Heart left ventricle (tissue), 13 donors: ENCODE measurements around the gene UBN1.

Experiments
- POLR2A ChIP-seq, 2 donors: fragments of 450-650 bp; IDR thresholded peaks; one replicate each; pipeline ENCODE4 v1.6.1; 2017; ENCODE audit warnings: antibody characterized with exemption in 2 of 2, mild to moderate bottlenecking in 2 of 2, moderate library complexity in 2 of 2
- TF ChIP-seq, protein P1 (sequence below), 12 donors: fragments of 200-600 bp; sonication (generic) in 4 of 12; IDR thresholded peaks; one replicate each; pipeline versions ENCODE4 v1.5.0 to v1.8.0; 2018 to 2022; ENCODE audit warnings: antibody characterized with exemption in 12 of 12, mild to moderate bottlenecking in 5 of 12
- donor health status: ischemic (EF 13 %, LVEDD 7.1; RV severe dilation, severe dysfunction).
- donor health status: DM: no; HTN: yes; CAD: no.
- donor health status: DM: no; HTN: no; CAD: no.
- donor health status: ischemic (EF 25% LVEDD 6.9; RV normal size, moderate dysfunction).
- donor health status: ischemic (EF 25% LVEDD 5.7; RV mildly dilated, moderate dysfunction).
- donor health status: ischemic (EF 35%, LVEDD 5.7; RV mildly dilated, moderate dysfunction).
- donor health status: nonischemic (EF 11% LVEDD 7.7; RV severe dilation, severe dysfunction).
- donor health status: DM: yes; HTN: yes; CAD: no.
- donor health status: PGD.
- donor health status: ischemic (EF 29% LVEDD 5.4; RV normal size, mild dysfunction).
- donor health status: nonischemic (EF 23%, LVEDD 6.1; RV moderate dilation, normal function).

DNA sequence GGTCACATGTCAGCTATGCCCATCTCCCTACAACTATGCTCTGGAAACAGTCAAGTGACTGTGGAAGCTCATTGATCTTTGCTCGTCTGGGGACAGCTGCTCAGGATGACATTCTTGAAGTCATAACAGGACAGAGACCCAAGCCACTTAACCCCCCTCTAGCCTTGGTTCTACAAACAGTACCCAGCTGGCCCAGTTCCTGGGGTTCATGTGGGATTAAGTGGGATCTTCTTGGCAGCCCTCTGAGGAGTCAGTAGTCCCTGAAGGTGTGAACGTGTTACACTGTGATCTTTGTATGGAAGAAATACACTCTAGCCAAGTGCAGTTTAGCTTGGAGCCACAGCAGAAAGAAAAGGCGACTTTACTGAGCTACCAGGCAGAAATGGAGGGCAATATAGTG lies 25.8 kb downstream of the UBN1 start:
- TF ChIP-seq POLR2A (IDR thresholded peaks at IDR 0.05) = no peak
- TF ChIP-seq, protein P1, sequence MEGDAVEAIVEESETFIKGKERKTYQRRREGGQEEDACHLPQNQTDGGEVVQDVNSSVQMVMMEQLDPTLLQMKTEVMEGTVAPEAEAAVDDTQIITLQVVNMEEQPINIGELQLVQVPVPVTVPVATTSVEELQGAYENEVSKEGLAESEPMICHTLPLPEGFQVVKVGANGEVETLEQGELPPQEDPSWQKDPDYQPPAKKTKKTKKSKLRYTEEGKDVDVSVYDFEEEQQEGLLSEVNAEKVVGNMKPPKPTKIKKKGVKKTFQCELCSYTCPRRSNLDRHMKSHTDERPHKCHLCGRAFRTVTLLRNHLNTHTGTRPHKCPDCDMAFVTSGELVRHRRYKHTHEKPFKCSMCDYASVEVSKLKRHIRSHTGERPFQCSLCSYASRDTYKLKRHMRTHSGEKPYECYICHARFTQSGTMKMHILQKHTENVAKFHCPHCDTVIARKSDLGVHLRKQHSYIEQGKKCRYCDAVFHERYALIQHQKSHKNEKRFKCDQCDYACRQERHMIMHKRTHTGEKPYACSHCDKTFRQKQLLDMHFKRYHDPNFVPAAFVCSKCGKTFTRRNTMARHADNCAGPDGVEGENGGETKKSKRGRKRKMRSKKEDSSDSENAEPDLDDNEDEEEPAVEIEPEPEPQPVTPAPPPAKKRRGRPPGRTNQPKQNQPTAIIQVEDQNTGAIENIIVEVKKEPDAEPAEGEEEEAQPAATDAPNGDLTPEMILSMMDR (IDR thresholded peaks at IDR 0.05) = no peak
